Non-pigmented ciliary epithelial cell (primary cell): Measurements from ENCODE around the gene CPE.

ENCODE experiments used
- DNase-seq: peaks from one replicate; pipeline ENCODE4 v3.0.0-alpha.2; 2010; ENCODE audit warnings: low read depth

Gene CPE

DNA sequence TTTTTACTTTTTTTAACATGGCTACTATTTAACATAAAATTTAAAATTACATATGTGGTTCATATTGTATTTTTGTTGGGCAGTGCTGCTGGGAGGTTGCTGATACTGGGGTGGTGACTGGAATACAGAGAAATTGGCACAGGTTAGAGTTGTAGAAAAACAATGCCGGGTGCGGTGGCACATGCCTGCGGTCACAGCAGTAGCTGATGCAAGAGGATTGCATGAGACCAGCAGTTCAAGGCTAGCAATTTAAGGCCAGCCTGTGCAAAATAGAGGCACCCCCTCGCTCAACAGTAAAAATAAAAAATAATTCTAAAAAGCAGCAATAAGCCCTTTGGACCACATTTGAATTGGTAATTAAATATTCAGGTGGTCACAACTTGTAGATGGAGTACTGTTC lies 11.8 kb upstream of the CPE start:
- no peak for DNase-seq

DNA sequence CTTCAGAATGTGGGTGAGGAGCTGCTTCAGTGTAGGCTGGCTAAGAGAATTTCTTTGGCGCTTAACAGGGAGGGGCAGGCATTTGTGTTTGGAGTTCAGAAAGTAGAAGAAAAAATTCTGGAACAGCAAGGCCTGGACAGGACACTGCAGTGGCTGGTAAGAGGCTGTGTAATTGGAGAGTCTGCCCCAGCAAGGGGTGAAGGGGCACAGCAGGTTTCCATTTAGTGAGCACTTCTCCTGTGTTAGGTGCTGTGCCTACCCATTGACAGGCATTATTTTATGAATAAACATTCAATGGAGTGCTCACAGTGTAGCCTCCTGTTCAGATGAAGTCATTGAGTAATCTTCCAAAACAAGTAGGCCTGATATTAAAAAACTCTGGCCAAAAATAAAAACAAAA lies 10.7 kb upstream of the CPE start:
- no peak for DNase-seq

DNA sequence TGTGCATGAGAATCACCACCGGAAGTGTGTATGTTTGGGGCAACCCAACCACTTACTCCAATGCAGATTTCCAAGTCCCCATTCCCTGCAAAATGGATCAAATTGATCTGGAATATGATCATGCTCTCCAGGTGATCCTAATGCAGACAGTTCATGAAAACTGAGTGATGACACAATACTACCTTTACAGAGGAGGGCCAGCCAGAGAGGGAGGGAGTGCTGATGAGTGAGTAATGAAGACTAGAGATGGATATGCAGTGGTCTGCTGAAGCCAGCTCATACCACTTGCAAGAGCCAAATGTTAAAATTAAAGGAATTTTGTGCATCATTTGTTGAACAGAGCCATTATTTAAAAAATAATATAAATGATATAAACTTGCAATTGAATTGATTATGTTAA lies 10.2 kb upstream of the CPE start:
- DNase-seq = no peak

DNA sequence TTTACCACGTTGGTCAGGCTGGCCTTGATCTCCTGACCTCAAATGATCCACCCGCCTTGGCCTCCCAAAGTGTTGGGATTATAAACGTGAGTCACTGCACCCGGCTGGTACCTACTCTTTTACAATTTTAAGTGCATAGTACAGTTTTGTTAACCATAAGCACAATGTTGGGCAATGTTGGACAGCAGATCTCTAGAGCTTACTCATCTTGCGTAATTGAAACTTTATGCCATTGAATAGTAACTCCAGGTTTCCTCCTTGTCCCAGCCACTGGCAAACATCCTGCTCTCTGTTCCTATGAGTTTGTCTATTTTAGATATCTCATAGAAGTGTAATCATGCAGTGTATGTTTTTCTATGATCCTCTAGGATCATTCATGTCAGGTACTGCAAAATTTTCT lies 9.3 kb upstream of the CPE start:
- DNase-seq = no peak

DNA sequence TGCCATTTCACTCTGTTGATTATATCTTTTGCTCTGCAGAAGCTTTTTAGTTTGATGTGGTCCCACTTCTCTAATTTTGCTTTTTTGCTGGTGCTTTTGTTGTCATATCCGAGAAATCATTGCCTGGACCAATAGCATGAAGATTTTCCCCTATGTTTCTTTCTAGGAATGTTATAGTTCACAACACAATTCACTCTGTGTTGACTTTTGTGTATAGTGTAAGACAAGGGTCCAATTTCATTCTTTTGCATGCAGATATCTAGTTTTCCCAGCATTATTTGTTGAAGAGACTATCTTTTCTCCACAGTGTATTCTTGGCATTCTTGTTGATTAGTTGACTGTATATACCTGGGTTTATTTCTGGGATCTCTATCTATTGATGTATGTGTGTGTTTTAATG lies 8.3 kb upstream of the CPE start:
- DNase-seq = no peak

DNA sequence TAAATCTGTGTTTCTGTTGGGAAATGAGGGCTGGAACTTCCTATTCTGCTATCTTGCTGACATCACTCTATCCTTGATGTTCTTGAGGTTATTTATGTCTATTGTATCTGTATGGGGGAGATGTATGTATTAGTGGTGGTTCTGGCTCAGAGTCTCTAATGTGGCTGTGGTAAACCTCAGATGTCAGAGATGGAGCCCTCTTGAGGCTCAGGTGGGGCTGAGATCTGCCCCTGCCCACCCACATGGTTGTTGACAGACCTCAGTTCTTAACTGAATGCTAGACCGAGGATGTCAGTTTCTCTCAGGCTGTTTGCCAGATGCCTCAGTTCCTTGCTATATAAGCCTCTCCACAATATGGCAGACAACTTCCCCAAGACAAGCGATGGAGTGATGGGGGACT lies 3.3 kb upstream of the CPE start:
- no peak for DNase-seq

DNA sequence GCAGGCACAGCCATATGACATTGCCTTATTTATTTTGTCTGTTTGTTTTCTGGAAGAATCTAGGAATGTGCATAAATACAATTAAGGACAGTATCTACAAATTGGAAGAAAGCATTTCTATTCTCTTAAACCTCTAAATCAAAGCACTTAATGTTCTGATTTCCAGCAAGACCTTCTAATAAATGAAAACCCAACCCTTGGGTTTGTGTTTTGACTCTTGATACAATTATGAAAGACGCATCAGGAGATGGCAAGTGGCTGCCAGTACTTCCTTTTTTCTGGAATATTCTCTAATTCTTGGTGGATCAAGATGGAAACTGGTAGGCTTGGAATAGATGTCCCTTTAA lies 437 bp upstream of the CPE start:
- no peak for DNase-seq

DNA sequence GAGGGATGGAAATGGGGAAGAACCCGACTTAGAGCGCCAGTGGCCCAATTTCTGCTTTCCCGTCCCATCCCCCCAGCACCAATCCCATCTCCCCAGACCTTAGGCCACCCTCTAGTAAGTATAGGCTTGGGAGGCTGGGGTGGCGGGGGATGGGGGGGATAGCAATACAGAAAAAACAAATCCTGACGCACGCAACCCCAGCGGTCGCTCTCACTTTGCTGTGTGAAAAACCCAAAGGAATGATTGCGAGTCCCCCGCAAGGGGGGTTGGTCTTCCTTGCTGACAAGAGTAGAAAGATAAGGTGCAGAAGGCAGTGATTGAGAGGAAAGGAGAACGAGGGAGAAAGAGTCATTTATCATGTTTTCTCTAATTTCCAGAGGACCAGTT lies 863 bp downstream of the CPE start:
- no peak for DNase-seq

DNA sequence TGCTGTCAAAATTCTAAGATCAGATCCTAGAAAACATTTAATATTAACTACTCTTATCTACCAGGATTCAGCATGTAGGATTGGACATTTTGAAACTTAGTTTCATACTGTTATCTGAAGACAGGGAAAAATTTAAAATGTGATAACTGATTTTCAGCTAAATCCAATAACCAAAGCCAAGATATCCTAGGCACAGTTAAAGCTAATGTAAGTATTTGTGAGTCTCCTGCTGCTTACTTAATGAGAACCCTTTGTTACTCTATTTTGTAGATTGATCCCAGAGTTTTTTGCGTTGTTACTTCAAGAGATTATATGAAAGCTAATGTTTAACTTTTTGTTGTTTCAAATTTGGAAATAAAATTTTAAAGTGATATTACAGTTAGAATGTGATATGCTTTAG lies 2.0 kb downstream of the CPE start:
- DNase-seq = no peak

DNA sequence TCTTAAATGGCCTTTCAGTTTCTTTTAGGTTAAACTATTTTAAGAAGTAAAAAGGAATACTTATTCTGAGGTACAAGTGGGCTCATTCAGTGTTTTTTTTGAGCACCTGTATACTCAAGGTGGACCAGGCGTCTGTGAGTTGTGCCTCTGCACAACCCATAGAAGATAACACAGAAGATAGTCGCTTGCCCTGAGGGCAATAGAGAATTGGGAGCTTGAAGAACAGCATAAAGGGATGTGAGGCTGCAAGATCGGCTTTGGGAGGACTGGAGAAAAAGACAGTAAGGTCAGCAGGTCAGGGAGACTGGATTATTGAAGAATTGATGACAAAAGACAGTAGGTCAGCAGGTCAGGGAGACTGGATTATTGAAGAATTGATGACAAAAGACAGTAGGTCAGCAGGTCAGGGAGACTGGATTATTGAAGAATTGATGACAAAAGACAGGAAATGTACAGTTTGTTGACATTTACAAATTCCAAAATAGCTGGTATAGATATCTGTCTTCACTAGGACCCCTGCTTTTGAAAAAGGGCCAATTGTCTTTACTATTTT lies 3.1 kb downstream of the CPE start:
- no peak for DNase-seq

DNA sequence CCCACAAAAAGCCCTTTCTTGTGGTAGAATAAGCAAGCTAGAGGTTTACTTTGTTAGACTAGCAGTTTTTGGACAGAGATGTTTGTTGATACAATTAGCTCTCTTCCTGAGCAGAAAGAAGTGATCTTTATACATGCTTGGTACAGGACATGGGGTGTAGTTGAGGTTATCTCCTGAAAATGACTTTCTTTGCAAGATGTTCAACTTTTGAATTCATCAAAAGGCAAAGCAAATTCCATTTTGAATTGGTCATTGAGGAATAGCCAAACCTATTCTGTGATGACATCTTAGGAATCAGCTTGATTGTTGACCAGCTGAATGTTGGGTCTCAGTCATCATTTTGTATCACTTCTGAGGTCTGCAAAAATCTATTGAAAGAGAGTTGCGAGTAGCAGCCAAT lies 3.8 kb downstream of the CPE start:
- no peak for DNase-seq

DNA sequence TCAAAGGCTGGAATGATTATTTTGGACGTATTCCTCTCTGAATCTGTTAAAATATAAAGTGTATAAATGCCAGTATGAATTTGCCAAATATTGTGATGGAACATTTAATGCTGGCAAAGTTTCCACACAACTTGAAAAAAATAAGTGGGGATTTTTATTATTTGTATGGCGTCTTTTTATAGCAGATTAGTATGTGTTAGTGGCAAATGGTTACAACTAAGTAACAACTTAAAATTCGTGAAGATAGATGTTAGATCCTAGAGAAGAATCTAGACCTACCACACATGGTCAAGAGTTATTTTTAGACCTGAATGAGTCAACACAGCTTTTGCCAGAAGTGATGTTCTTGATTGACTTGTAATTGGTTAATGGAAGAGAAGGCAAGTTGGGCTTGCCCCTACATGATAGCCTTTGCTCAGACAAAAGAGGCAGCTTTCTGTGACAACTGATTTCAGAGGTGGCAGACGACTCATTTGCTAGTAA lies 4.8 kb downstream of the CPE start:
- DNase-seq = no peak

DNA sequence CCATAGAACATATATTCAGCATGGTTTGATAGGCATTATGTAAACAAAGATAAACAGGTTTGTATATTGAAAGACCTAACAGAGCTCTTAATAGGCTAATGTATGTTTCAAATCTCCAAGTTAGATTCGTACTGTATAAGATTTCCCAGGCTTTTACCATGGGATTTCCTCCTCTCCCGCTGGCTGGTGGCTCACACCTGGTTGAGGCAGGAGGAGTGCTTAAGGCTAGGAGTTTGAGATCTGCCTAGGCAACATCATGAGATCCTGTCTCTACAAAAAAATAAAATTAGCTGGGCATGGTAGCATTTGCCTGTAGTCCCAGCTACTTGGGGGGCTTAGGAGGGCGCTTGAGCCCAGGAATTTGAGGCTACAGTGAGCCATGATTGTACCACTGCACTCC lies 5.4 kb downstream of the CPE start:
- no peak for DNase-seq

DNA sequence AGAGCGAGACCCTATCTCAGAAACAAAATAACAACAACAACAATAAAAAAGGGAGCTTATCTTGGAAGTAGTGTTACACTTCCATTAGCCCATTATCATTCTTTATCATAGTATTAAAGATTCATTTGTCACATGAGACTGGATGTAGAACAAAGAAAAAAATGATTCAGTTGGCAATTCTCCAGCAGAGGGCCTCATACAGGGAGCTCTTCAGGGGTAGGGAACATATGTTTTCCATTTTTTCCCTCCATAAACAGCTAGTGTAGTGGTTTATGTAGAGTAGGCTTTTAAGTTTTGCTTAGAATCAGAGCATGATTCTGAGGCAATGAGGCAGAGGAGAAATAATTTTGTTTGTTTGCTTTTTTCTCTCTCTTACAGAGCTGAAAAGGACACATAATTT lies 5.8 kb downstream of the CPE start:
- DNase-seq = no peak

DNA sequence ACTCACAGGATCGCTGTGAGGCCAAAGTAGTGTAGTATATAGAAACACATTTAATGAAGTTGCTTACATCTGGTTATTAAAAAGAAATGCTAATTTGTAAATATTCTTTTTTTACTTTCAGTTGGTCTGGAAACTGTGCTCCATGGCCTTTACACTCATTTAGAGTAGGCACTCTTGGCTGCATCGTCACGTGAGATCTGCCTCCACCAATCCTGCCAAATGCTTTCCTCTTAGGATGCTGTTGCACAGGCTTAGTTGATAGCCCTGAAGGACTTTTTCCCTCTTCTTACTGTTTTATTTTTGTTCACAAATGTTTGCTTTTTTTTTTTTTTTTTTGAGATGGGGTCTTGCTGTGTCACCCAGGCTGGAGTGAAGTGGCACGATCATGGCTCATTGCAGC lies 6.3 kb downstream of the CPE start:
- no peak for DNase-seq

DNA sequence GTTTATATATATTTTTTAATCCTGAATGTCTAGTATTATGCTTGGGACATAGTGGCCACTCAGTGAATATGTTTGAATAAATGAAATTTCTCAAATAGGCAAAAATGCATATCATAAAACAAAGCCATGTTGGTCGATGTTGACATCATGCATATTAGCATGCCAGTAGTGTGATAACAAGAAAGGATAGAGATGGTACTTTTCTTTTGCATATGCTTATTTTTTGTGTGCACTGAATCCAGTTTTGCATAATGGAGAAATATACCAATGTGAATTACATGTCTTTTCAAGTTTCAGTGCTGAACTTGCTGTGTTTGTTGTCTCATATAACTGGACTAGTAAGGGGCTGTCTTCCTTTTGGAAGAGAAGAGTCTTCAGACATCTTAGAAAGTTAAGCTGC lies 7.5 kb downstream of the CPE start:
- no peak for DNase-seq

DNA sequence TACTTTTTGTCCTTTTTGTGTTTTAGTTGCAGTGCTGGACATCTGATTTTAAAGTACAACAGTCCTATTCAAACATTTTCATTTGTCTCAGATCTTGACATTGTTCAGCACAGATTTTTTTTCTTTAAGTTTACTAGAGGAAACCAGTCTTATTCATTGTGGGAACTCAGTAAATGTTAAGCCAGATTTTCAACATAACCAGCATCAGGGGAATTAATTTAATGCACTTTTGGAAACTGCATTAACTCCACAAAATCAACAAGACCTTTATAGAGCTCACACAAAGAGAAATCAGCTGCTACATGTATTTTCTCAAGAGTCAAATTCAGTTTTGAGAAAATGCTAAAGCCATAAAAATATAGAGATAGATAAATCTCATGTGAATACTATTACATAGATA lies 9.9 kb downstream of the CPE start:
- DNase-seq = no peak

DNA sequence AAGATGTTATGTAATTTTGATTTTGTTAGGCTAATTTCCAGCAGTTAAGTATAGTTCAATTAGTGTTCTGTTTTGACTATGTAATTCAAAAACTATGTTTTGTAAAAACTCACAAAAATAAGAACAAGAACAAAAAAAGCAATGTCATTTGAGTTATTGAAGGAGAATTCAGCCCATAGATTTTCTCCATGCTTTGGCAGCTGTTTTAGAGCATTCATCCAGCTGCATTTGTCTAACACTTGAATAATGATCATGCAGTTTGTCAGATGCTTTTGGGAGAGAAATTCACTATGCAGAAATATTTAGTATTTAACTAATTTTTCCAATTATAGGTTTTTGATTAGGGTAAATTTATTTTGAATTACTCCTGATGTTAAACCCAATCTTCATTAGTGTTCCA lies 14.2 kb downstream of the CPE start:
- DNase-seq = no peak

DNA sequence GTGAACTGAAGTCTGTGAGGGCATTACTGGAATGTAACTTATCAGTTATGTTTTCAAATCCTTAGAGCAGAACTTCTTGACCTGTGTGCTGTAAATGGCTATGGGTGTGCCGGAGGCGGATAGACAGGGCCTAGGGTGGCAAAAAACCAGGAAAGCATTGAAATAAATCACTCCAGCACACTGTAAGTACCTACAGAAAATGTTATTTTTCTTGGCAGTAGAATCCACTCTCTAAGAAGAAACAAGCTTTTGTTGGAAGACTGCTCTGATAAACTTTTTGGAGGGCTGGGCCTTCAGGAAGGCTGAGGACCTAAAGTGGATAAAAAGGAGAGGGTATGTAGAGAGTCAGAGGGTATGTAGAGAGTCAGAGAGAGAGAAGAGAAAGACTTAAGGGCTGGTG lies 14.9 kb downstream of the CPE start:
- DNase-seq = no peak

DNA sequence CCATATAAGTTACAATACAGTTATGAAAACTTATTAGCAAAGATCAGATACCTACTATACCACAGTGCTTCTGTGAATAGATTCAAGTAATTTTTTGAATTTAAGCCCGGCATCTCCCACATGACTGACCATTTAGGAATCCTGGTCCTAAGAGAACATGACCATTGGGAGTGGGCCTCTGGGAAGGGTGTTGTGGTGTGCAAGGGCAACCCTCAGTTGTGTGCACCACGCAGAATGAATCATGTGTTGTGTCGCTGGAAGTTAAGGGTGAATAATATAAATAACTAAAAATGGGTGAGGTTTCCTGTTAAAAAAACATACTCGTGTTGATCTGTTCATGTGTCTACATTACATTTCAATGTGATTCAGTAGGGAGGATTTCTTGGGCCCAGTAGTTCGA lies 15.5 kb downstream of the CPE start:
- DNase-seq = peak; percentile 44

DNA sequence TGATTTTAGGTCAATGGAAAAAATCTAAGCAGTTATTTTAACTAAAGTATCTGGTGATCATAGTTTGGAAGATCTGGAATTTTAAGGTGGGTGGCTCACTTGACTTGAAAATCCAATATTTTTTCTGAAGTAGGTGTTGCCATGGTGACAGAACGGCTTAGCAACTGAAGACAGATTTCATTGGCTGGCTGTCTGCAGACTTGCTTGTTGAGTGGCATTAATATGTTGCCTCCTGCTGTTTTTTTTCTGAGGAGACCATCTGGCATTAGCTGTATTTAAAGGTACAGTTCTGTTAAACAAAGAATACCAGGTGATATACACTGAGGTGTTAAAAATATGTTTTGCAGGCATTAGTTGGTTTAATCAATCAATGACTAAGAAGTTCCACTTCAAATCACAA lies 19.8 kb downstream of the CPE start:
- DNase-seq = peak; percentile 70

DNA sequence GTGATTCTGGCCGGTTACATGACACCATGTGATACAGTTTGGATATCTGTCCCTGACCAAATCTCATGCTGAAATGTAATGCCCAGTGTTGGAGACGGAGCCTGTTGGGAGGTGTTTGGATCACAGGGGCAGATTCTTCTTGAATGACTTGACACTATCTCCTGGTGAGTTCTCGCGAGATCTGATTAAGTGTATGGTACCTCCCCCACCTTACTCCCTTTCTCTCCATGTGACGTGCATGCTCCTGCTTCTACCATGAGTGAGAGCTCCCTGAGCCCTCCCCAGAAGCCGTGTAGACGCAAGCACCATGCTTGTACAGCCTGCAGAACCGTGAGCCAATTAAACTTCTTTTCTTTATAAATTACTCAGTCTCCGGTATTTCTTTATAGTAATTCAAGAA lies 23.6 kb downstream of the CPE start:
- no peak for DNase-seq

DNA sequence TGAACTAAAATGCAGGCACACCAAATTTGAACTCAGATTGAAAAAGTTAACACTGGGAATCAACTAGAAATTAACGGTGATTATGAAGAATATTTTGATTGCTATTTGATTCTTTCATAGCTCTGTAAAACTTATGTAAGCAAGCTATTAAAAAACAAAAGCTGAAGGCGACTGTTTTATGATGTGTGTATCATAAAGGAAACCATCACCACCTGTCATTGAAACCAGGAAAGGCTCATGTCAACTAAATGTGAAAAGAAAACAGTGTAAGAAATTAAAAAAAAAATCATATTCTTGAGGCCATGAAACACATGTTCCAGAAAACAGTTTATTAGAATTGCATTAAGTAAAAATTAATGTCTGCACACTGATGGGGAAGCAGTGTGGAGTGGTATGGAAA lies 24.2 kb downstream of the CPE start:
- DNase-seq = no peak

DNA sequence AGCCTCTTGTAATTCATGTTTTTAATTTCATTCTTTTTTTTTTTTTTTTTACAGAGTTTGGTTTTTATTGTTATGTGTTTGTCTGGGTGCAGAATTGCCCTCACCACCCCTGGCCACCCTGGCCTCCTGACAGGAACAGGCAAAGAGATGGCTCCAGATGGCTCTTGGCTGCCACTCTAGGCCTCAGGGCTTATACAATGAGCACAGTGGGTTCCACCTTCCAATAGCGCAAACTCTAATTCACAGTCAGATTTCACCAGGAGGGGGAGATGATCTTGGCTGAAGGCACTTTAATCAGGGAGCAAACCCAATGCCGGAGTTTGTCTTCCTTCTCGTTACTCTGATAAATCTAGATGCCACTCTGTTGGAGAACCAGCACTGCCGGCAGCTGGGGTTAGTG lies 24.8 kb downstream of the CPE start:
- no peak for DNase-seq

DNA sequence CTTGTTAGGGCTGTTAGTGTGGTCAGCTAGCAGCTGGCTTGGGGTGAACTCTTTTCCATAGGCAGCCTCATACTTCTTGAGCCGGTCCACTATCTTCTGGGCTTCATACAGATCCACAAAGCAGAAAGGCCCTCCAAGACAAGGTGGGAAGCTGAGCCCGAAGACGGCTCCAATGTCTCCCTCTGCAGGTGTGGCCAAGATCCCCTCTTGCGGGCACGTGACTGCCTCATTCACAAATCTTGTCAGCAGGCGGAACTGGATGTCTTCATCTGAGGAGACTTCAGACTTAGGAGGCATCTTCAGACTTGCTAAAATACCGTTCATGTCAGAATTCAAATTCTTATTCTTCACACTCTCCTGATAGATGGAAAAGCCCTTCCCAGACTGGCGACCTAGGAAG lies 25.3 kb downstream of the CPE start:
- no peak for DNase-seq
